Measurements from ENCODE around the gene HAPLN3. TPM values are rescaled to one million over a fixed set of nuclear protein-coding genes. Genes with fewer than 3 reads are reported as not detected.

HAPLN3 gene
- total and polyA plus RNA-seq, 8 donors = 0.61 to 33.9 (median 6.4) TPM; not detected in 1

DNA sequence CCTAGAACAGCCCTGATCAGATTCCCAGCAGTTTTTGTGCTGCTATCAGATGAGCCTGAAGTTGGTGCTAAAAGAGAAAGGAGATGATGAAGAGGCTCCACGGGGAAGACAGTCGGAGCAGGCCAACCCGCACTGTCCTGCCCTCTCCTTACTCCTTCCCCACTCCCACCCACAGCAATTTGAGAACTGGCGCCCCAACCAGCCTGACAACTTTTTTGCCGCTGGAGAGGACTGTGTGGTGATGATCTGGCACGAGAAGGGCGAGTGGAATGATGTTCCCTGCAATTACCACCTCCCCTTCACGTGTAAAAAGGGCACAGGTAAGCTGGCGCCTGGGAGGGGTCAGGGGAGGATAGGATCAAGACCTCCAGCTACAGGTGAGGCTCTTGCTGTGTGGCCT is 22.6 kb downstream of the HAPLN3 start:
- Histone ChIP-seq H3K27me3 (peaks cover 0 to 54% (median 4%) of the 10 kb centered on the region in 3 donors), H3K9me3 (no peaks in the 10 kb centered on the region), H3K4me3 (no peak overlapping the region), H3K36me3 (peaks cover 0 to 3% (median 0%) of the 10 kb centered on the region in 4 donors), H3K27ac (no peak overlapping the region), H3K4me1 (no peaks in the 10 kb centered on the region)
- WGBS, 5 donors = 48 to 77% (median 65%) methylated on average over 9 of the region's 9 CpGs
- no peak for DNase-seq
- intact Hi-C loops (cut with DNase I; ENCODE audit: low total_unique reads) = no loop called here
- TF ChIP-seq EP300 (IDR thresholded peaks at IDR 0.05) (no peak), CTCF (IDR thresholded peaks at IDR 0.05) (no peak), POLR2AphosphoS5 (IDR thresholded peaks at IDR 0.05) (no peak), POLR2A (IDR thresholded peaks at IDR 0.05) (no peak)

GRCh38 chr15:88872106-88872505 is 23.2 kb downstream of the HAPLN3 start:
- no peak for DNase-seq
- Histone ChIP-seq H3K36me3 (no peaks in the 10 kb centered on the region), H3K9me3 (no peaks in the 10 kb centered on the region), H3K4me3 (no peak overlapping the region), H3K27ac (no peak overlapping the region), H3K4me1 (no peaks in the 10 kb centered on the region), H3K27me3 (peaks cover 0 to 54% (median 4%) of the 10 kb centered on the region in 3 donors)
- intact Hi-C loops (cut with DNase I; ENCODE audit: low total_unique reads) = no loop called here
- WGBS, 5 donors = 58 to 70% (median 61%) methylated on average over 4 to 6 of the region's 6 CpGs
- no peak for TF ChIP-seq POLR2AphosphoS5 (IDR thresholded peaks at IDR 0.05)
- TF ChIP-seq POLR2A (IDR thresholded peaks at IDR 0.05) = no peak
- no peak for TF ChIP-seq EP300 (IDR thresholded peaks at IDR 0.05)
- TF ChIP-seq CTCF (IDR thresholded peaks at IDR 0.05) = no peak

GRCh38 chr15:88871313-88871712 is 24.0 kb downstream of the HAPLN3 start:
- Histone ChIP-seq H3K27me3 (peaks cover 0 to 54% (median 4%) of the 10 kb centered on the region in 3 donors), H3K36me3 (no peaks in the 10 kb centered on the region), H3K27ac (no peak overlapping the region), H3K4me3 (no peak overlapping the region), H3K4me1 (no peaks in the 10 kb centered on the region), H3K9me3 (no peaks in the 10 kb centered on the region)
- 59 to 86% (median 66%) methylated on average over 1 to 14 of the region's 14 CpGs for WGBS, 5 donors
- no peak for DNase-seq
- intact Hi-C loops (cut with DNase I; ENCODE audit: low total_unique reads) = no loop called here
- no peak for TF ChIP-seq POLR2AphosphoS5 (IDR thresholded peaks at IDR 0.05)
- no peak for TF ChIP-seq POLR2A (IDR thresholded peaks at IDR 0.05)
- no peak for TF ChIP-seq CTCF (IDR thresholded peaks at IDR 0.05)
- no peak for TF ChIP-seq EP300 (IDR thresholded peaks at IDR 0.05)

- Histone ChIP-seq H3K27ac (no peak overlapping the region), H3K9me3 (no peaks in the 10 kb centered on the region), H3K4me1 (no peaks in the 10 kb centered on the region), H3K36me3 (no peaks in the 10 kb centered on the region), H3K4me3 (no peak overlapping the region), H3K27me3 (peaks cover 0 to 21% (median 2%) of the 10 kb centered on the region in 3 donors)
- TF ChIP-seq POLR2AphosphoS5 (IDR thresholded peaks at IDR 0.05) (no peak), POLR2A (IDR thresholded peaks at IDR 0.05) (no peak)
- DNase-seq = no peak
- WGBS, 5 donors = 86 to 97% (median 92%) methylated on average over 7 to 10 of the region's 10 CpGs
- intact Hi-C loops (cut with DNase I; ENCODE audit: low total_unique reads) = no loop called here
These were observed 29.0 kb downstream of the HAPLN3 start for GRCh38 chr15:88866295-88866881.

GRCh38 chr15:88865498-88866099 is 29.7 kb downstream of the HAPLN3 start:
- 59 to 79% (median 70%) methylated on average over 6 of the region's 6 CpGs for WGBS, 5 donors
- no peaks in the 10 kb centered on the region for H3K4me1 ChIP-seq
- TF ChIP-seq EP300 (IDR thresholded peaks at IDR 0.05) (no peak), POLR2AphosphoS5 (IDR thresholded peaks at IDR 0.05) (no peak), POLR2A (IDR thresholded peaks at IDR 0.05) (no peak), CTCF (IDR thresholded peaks at IDR 0.05) (no peak)
- intact Hi-C loops (cut with DNase I; ENCODE audit: low total_unique reads) = no loop called here
- H3K4me3 ChIP-seq = no peak overlapping the region
- no peaks in the 10 kb centered on the region for H3K9me3 ChIP-seq
- H3K36me3 ChIP-seq = no peaks in the 10 kb centered on the region
- no peak overlapping the region for H3K27ac ChIP-seq
- no peak for DNase-seq
- peaks cover 0 to 17% (median 0%) of the 10 kb centered on the region in 3 donors for H3K27me3 ChIP-seq
